Retinal pigment epithelial cell (primary cell): ENCODE data around the gene FNDC10.

Source experiments
- DNase-seq: peaks from one replicate; pipeline ENCODE4 v3.0.0-alpha.2; 2010; ENCODE audit warnings: low read depth
- H3K4me3 ChIP-seq: 2 replicates; pipeline ENCODE4 v1.5.1; 2011; ENCODE audit warnings: mild to moderate bottlenecking, low read length, control low read depth, moderate library complexity
- TF ChIP-seq, protein P1 (sequence below): conservative IDR thresholded peaks from 2 replicates; pipeline ENCODE4 v1.5.1; 2011; ENCODE audit warnings: low read depth, low read length, control low read depth, inconsistent platforms

Gene FNDC10

DNA sequence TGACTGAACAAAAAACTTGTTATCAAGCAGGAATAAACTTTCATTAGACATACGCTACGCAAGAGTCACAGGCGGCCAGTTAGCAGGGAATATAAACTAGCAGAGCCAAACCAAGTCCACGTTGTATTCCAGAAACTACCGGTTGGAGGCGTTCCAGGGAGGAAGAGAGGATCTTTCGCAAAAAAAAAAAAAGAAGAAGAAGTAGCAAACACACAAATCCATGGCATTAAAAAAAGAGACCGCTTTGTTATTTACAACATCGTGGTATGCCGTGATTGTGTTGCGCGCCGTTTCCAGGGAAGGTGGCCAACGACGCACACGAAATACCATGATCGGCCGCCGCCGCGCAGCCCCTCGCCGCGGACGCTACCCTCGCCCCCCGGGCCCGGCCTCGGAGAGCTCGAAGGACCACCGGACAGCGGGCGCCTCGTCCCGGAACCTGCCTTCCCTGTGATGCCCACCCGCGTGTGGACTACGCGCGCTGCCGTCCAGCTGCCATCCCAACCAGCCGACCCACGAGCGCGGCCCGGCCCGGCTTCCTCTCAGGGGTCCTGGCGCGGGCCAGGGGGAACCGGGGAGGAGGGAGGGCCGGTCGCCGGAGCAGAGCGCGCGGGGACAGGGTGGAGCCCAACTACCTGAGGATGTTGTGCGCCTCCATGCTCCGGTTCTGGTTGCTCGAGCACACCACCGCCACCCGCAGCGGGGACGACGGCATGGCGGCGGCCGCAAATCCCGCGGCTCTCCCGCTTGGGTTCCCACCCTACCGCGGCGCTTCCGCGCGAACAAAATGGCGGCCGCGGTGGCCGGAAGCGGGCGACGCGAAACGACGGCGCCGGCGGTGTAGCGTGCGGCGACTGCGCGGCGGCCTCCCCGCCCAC, 25.9 kb downstream of the FNDC10 start:
- no peak for DNase-seq
- TF ChIP-seq, protein P1, sequence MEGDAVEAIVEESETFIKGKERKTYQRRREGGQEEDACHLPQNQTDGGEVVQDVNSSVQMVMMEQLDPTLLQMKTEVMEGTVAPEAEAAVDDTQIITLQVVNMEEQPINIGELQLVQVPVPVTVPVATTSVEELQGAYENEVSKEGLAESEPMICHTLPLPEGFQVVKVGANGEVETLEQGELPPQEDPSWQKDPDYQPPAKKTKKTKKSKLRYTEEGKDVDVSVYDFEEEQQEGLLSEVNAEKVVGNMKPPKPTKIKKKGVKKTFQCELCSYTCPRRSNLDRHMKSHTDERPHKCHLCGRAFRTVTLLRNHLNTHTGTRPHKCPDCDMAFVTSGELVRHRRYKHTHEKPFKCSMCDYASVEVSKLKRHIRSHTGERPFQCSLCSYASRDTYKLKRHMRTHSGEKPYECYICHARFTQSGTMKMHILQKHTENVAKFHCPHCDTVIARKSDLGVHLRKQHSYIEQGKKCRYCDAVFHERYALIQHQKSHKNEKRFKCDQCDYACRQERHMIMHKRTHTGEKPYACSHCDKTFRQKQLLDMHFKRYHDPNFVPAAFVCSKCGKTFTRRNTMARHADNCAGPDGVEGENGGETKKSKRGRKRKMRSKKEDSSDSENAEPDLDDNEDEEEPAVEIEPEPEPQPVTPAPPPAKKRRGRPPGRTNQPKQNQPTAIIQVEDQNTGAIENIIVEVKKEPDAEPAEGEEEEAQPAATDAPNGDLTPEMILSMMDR = peak; percentile 47

DNA sequence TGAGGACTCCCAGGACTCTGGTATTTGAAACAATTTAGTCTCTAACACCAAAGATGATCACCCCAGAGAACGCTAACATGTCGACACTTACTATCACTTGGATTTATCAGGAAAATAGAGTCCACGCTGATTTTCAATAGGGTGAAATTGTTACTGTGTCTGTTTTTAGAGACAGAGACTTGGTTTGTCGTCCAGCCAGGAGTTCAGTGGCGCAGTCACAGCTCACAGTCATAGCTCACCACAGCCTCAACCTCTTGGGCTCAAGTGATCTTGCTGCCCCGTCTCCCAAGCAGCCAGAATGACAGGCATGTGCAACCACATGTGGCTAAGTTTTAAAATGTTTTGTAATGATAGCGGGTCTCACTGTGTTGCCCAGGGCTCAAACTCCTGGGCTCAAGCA, 30.6 kb downstream of the FNDC10 start:
- H3K4me3 ChIP-seq = no peak overlapping the region
- no peak for DNase-seq
- TF ChIP-seq, protein P1 = no peak

More for the DNA sequence above, 25.9 kb downstream of the FNDC10 start:
- H3K4me3 ChIP-seq = peak overlapping the region; percentile 79

DNA sequence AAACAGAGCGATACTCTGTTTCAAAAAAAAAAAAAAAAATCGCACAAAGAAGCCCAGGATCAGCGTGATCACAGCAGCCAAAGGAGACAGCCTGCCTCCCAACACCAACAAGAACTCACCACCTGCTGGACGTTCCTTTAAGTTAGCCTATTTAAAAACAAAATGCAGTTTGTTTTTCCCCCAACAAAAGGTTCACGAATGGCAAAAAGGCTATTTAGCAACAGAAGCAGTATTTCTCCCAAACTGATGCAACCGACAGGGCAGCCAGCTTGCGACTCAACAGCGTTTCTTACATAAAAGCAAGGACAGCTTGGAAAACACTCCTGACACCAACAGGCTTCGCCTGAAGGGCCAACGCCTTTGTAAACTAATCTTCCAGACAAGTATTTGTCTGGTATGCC, 32.0 kb downstream of the FNDC10 start:
- TF ChIP-seq, protein P1 = no peak
- no peak overlapping the region for H3K4me3 ChIP-seq
- DNase-seq = no peak

DNA sequence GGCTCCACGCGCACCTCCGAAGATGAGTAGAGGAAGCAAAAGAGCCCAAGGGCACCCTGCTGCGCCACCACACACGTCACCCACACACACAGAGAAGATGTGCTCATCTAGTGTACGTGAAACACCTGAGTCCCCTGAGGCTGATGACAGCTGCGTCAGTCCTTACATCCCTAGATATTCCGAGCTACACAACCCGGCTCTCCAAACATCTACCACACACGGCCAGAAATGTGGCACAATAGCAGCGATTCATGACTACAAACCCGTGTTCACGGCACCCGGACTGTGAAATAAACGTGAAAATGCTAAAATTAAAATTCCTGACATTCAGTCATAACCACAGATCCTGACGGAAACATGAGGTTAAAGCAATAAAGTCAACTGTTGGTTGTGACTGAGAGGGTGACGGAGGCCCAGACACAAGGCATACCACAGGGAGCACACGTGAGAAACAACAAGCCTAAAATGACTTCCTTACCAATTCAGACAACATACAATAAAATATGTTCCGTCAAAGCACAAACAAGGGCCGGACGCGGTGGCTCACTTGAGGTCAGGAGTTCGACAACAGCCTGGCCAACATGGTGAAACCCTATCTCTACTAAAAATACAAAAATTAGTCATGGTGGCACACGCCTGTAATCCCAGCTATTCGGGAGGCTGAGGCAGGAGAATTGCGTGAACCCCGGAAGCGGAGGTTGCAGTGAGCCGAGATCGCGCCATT, 32.6 kb downstream of the FNDC10 start:
- no peak for DNase-seq
- no peak overlapping the region for H3K4me3 ChIP-seq
- TF ChIP-seq, protein P1 = no peak

DNA sequence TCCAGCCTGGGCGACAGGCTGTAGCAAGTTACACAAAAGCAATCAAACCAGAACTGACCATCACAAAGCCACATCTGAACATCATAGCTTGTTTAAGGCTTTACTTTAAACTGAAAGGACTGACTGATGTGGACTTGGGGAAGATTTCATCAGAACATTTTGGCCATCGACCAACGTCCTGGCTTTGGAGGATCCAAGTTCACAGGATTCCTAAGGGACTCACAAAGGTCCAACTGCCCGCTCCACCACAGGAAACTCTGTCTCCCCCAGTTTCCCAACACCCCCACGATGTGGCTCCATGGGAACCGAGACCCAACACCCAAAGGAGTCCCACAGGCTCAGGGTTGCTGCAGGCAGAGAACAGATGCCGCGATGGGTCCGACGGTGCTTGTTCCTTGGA, 34.6 kb downstream of the FNDC10 start:
- no peak overlapping the region for H3K4me3 ChIP-seq
- TF ChIP-seq, protein P1 = no peak
- DNase-seq = no peak

DNA sequence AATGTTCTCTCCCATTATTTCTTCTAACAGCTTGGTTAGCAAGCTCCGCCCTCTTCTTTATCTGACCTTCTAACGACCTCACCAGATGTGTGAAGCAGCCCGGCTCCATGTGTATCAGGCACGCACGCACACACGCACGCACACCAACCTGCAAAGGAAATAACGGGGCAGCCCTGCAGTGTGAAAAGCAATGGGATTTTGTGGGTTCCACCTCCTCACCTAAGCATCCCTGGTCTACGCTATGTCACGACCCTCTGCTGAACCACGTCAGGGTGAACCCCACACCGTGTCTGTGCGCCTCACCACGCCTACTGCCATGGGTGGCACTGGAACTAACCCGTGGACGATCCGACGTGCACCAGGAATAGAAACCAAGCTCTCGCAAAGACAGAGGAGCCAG, 35.7 kb downstream of the FNDC10 start:
- DNase-seq = no peak
- no peak overlapping the region for H3K4me3 ChIP-seq

More for the DNA sequence above, 35.7 kb downstream of the FNDC10 start:
- TF ChIP-seq, protein P1 = no peak
